Osteoblast (primary cell): ENCODE measurements around the gene CNMD. TPM values are rescaled to one million over a fixed set of nuclear protein-coding genes. Genes with fewer than 3 reads are reported as not detected.
"Not testable (repeated sequence)": the region's sequence is repeated elsewhere in the genome, so short reads cannot be mapped to it uniquely, and the experiment has no call there.

Experiments used
- DNase-seq: peaks from one replicate; pipeline ENCODE4 v3.0.0; 2011; ENCODE audit warnings: low spot score, mixed read lengths; ENCODE audit not compliant: insufficient read length; ENCODE audit errors: missing footprints
- H2AFZ ChIP-seq: 2 replicates; pipeline ENCODE4 v1.6.0; 2011; ENCODE audit warnings: mild to moderate bottlenecking, low read length
- H3K27ac ChIP-seq: 2 replicates; pipeline ENCODE4 v1.5.1; 2011; ENCODE audit warnings: mild to moderate bottlenecking, low read depth, low read length, moderate library complexity
- H3K27me3 ChIP-seq: 2 replicates; pipeline ENCODE4 v1.6.0; 2012; ENCODE audit warnings: mild to moderate bottlenecking, control low read depth, inconsistent platforms, low read length, moderate library complexity; ENCODE audit not compliant: insufficient read depth
- H3K36me3 ChIP-seq: 2 replicates; pipeline ENCODE4 v1.5.1; 2011; ENCODE audit warnings: mild to moderate bottlenecking, low read length, control low read depth, moderate library complexity; ENCODE audit not compliant: insufficient read depth
- H3K4me1 ChIP-seq: 2 replicates; pipeline ENCODE4 v1.5.1; 2011; ENCODE audit warnings: mild to moderate bottlenecking, low read length, control low read depth, moderate library complexity; ENCODE audit not compliant: insufficient read depth
- H3K4me2 ChIP-seq: 2 replicates; pipeline ENCODE4 v1.6.0; 2011; ENCODE audit warnings: mild to moderate bottlenecking, low read length; ENCODE audit not compliant: insufficient read depth
- H3K4me3 ChIP-seq: fragments of 200-600 bp; sonication (generic); 3 replicates; pipeline ENCODE4 v1.5.1; 2012; ENCODE audit warnings: mild to moderate bottlenecking, low read length, inconsistent platforms; ENCODE audit not compliant: insufficient read depth
- H3K79me2 ChIP-seq: 2 replicates; pipeline ENCODE4 v1.6.0; 2012; ENCODE audit warnings: mild to moderate bottlenecking, low read length, control low read depth, inconsistent platforms; ENCODE audit not compliant: insufficient read depth
- H3K9me3 ChIP-seq: 2 replicates; pipeline ENCODE4 v1.5.1; 2011; ENCODE audit warnings: low read depth, low read length, control low read depth
- H4K20me1 ChIP-seq: 2 replicates; pipeline ENCODE4 v1.6.0; 2012; ENCODE audit warnings: mild to moderate bottlenecking, low read length, control low read depth; ENCODE audit not compliant: insufficient read depth
- CTCF ChIP-seq: IDR thresholded peaks from 2 replicates; pipeline ENCODE4 v1.5.1; 2011; ENCODE audit warnings: mild to moderate bottlenecking, low read depth, low read length, moderate library complexity; ENCODE audit errors: extremely low read depth
- total RNA-seq: library from RNA; depleted of rRNA; stranded (reverse); fragments of >200 nt; gene quantifications from 2 replicates; pipeline ENCODE4 v1.2.3, GENCODE V29; 2012

Gene CNMD
- total RNA-seq, 1 donor, result not detected

- H3K4me3 ChIP-seq, result no peak overlapping the region
- no peak for DNase-seq
- H4K20me1 ChIP-seq, result no peaks in the 10 kb centered on the region
- H3K9me3 ChIP-seq, result no peaks in the 10 kb centered on the region
- H3K4me1 ChIP-seq, result peaks cover 3% of the 10 kb centered on the region
- H3K36me3 ChIP-seq, result no peaks in the 10 kb centered on the region
- no peak overlapping the region for H3K27ac ChIP-seq
- H3K79me2 ChIP-seq, result no peaks in the 10 kb centered on the region
- no peak overlapping the region for H3K4me2 ChIP-seq
- peaks cover 19% of the 10 kb centered on the region for H3K27me3 ChIP-seq
- TF ChIP-seq CTCF, result no peak
- no peak overlapping the region for H2AFZ ChIP-seq
Observed at GRCh38 chr13:52734075-52734623, 5.5 kb downstream of the CNMD start.

- no peak overlapping the region for H3K4me3 ChIP-seq
- no peaks in the 10 kb centered on the region for H4K20me1 ChIP-seq
- no peak for TF ChIP-seq CTCF
- no peaks in the 10 kb centered on the region for H3K9me3 ChIP-seq
- no peaks in the 10 kb centered on the region for H3K4me1 ChIP-seq
- H3K36me3 ChIP-seq, result no peaks in the 10 kb centered on the region
- no peaks in the 10 kb centered on the region for H3K79me2 ChIP-seq
- no peak overlapping the region for H3K4me2 ChIP-seq
- H3K27me3 ChIP-seq, result no peaks in the 10 kb centered on the region
- no peak overlapping the region for H2AFZ ChIP-seq
- no peak for DNase-seq
- no peak overlapping the region for H3K27ac ChIP-seq
Observed at GRCh38 chr13:52726258-52726657, 13.4 kb downstream of the CNMD start.

- TF ChIP-seq CTCF, result no peak
- no peak for DNase-seq
- H3K27ac ChIP-seq, result no peak overlapping the region
- H3K4me1 ChIP-seq, result no peaks in the 10 kb centered on the region
- H3K27me3 ChIP-seq, result no peaks in the 10 kb centered on the region
- H2AFZ ChIP-seq, result no peak overlapping the region
- H3K36me3 ChIP-seq, result no peaks in the 10 kb centered on the region
- H3K4me2 ChIP-seq, result no peak overlapping the region
- H3K4me3 ChIP-seq, result no peak overlapping the region
- H4K20me1 ChIP-seq, result no peaks in the 10 kb centered on the region
- H3K79me2 ChIP-seq, result no peaks in the 10 kb centered on the region
- H3K9me3 ChIP-seq, result no peaks in the 10 kb centered on the region
Observed at GRCh38 chr13:52725302-52725701, 14.3 kb downstream of the CNMD start.

- Histone ChIP-seq H2AFZ (no peak overlapping the region), H3K4me3 (no peak overlapping the region), H3K27ac (no peak overlapping the region), H3K36me3 (no peaks in the 10 kb centered on the region), H3K4me1 (no peaks in the 10 kb centered on the region), H3K9me3 (no peaks in the 10 kb centered on the region), H3K4me2 (no peak overlapping the region), H4K20me1 (no peaks in the 10 kb centered on the region), H3K79me2 (no peaks in the 10 kb centered on the region), H3K27me3 (no peaks in the 10 kb centered on the region)
- no peak for DNase-seq
- TF ChIP-seq CTCF, result no peak
Observed at GRCh38 chr13:52723181-52723580, 16.4 kb downstream of the CNMD start.

- not testable (repeated sequence) for H3K9me3 ChIP-seq, H3K79me2 ChIP-seq, H4K20me1 ChIP-seq, H3K27ac ChIP-seq, H3K4me2 ChIP-seq, H3K4me3 ChIP-seq, H2AFZ ChIP-seq, H3K4me1 ChIP-seq, DNase-seq, H3K36me3 ChIP-seq, H3K27me3 ChIP-seq
Observed at GRCh38 chr13:52721356-52721755, 18.3 kb downstream of the CNMD start.

GRCh38 chr13:52720904-52721303 is 18.7 kb downstream of the CNMD start:
- not testable (repeated sequence) for H3K79me2 ChIP-seq, H3K4me3 ChIP-seq, H3K36me3 ChIP-seq, H3K27ac ChIP-seq, H4K20me1 ChIP-seq, H2AFZ ChIP-seq, H3K4me1 ChIP-seq, H3K27me3 ChIP-seq, H3K4me2 ChIP-seq, H3K9me3 ChIP-seq, DNase-seq
